H9 (cell line): ENCODE measurements around the gene DTX2. TPM values are rescaled to one million over a fixed set of nuclear protein-coding genes. Genes with fewer than 3 reads are reported as not detected.
"Not testable (repeated sequence)": the region's sequence is repeated elsewhere in the genome, so short reads cannot be mapped to it uniquely, and the experiment has no call there.

Experiments
- DNase-seq: peaks from one replicate; pipeline ENCODE4 v3.0.0-alpha.2; 2017
- H2AFZ ChIP-seq: one replicate; pipeline ENCODE4 v1.6.1; 2013; ENCODE audit warnings: mild to moderate bottlenecking, low read length, control low read depth, moderate library complexity
- H2AK5ac ChIP-seq: 2 replicates; pipeline ENCODE4 v1.6.1; 2013; ENCODE audit warnings: low read length, control low read depth, mixed read lengths; ENCODE audit not compliant: insufficient read length
- H2BK120ac ChIP-seq: one replicate; pipeline ENCODE4 v1.6.1; 2013; ENCODE audit warnings: low read depth, mild to moderate bottlenecking, low read length, control low read depth, inconsistent platforms; ENCODE audit not compliant: poor library complexity, severe bottlenecking
- H2BK12ac ChIP-seq: 2 replicates; pipeline ENCODE4 v1.6.1; 2013; ENCODE audit warnings: low read length, control low read depth, mixed read lengths, low read depth; ENCODE audit not compliant: insufficient read length
- H2BK15ac ChIP-seq: 2 replicates; pipeline ENCODE4 v1.6.1; 2013; ENCODE audit warnings: low read depth, low read length, control low read depth
- H2BK20ac ChIP-seq: one replicate; pipeline ENCODE4 v1.6.1; 2013; ENCODE audit warnings: low read depth, mild to moderate bottlenecking, low read length, control low read depth, inconsistent platforms; ENCODE audit not compliant: poor library complexity, severe bottlenecking
- H2BK5ac ChIP-seq: 2 replicates; pipeline ENCODE4 v1.6.1; 2013; ENCODE audit warnings: low read length, control low read depth, mixed read lengths; ENCODE audit not compliant: insufficient read length
- H3K14ac ChIP-seq: 2 replicates; pipeline ENCODE4 v1.6.1; 2013; ENCODE audit warnings: low read length, control low read depth; ENCODE audit not compliant: insufficient read depth
- H3K18ac ChIP-seq: 2 replicates; pipeline ENCODE4 v1.6.1; 2013; ENCODE audit warnings: low read depth, mild to moderate bottlenecking, mixed read lengths, low read length, control low read depth; ENCODE audit not compliant: insufficient read length
- H3K23ac ChIP-seq: 2 replicates; pipeline ENCODE4 v1.6.1; 2013; ENCODE audit warnings: low read length, control low read depth, mixed read lengths, low read depth; ENCODE audit not compliant: insufficient read length
- H3K23me2 ChIP-seq: 2 replicates; pipeline ENCODE4 v1.6.1; 2013; ENCODE audit warnings: low read depth, mild to moderate bottlenecking, mixed read lengths, low read length, control low read depth; ENCODE audit not compliant: insufficient read length, poor library complexity, severe bottlenecking
- H3K27ac ChIP-seq: 2 replicates; pipeline ENCODE4 v1.5.1; 2013; ENCODE audit warnings: low read length, control low read depth, mixed read lengths, low read depth; ENCODE audit not compliant: insufficient read length
- H3K27me3 ChIP-seq: 2 replicates; pipeline ENCODE4 v1.6.1; 2013; ENCODE audit warnings: low read length, control low read depth, inconsistent platforms; ENCODE audit not compliant: insufficient read depth
- H3K4ac ChIP-seq: 2 replicates; pipeline ENCODE4 v1.6.1; 2013; ENCODE audit warnings: low read depth, mild to moderate bottlenecking, control low read depth, inconsistent platforms, low read length, moderate library complexity
- H3K4me1 ChIP-seq: 2 replicates; pipeline ENCODE4 v1.6.1; 2013; ENCODE audit warnings: low read length, control low read depth, inconsistent platforms; ENCODE audit not compliant: insufficient read depth
- H3K4me2 ChIP-seq: 2 replicates; pipeline ENCODE4 v1.6.1; 2013; ENCODE audit warnings: low read length, control low read depth, mixed read lengths; ENCODE audit not compliant: insufficient read length, insufficient read depth
- H3K56ac ChIP-seq: 2 replicates; pipeline ENCODE4 v1.6.1; 2013; ENCODE audit warnings: low read depth, mild to moderate bottlenecking, mixed read lengths, low read length, control low read depth; ENCODE audit not compliant: insufficient read length
- H3K79me1 ChIP-seq: 2 replicates; pipeline ENCODE4 v1.6.1; 2013; ENCODE audit warnings: low read depth, mild to moderate bottlenecking, moderate library complexity, low read length, control low read depth, inconsistent platforms; ENCODE audit not compliant: insufficient read depth, poor library complexity, severe bottlenecking
- H3K79me2 ChIP-seq: 2 replicates; pipeline ENCODE4 v1.6.1; 2013; ENCODE audit warnings: low read length, control low read depth, inconsistent platforms; ENCODE audit not compliant: insufficient read depth
- H3K9ac ChIP-seq: 2 replicates; pipeline ENCODE4 v1.6.1; 2013; ENCODE audit warnings: low read length, control low read depth, mixed read lengths; ENCODE audit not compliant: insufficient read length; ENCODE audit errors: extremely low read depth
- H3K9me3 ChIP-seq: one replicate; pipeline ENCODE4 v1.6.1; 2013; ENCODE audit warnings: low read depth, low read length, inconsistent platforms; ENCODE audit not compliant: control insufficient read depth
- H3T11ph ChIP-seq: one replicate; pipeline ENCODE4 v1.6.1; 2013; ENCODE audit warnings: mild to moderate bottlenecking, low read length, control low read depth, inconsistent platforms
- H4K20me1 ChIP-seq: one replicate; pipeline ENCODE4 v1.6.1; 2013; ENCODE audit not compliant: control insufficient read depth, insufficient read length, insufficient read depth
- H4K5ac ChIP-seq: 2 replicates; pipeline ENCODE4 v1.6.1; 2013; ENCODE audit warnings: low read depth, mild to moderate bottlenecking, mixed read lengths, low read length, control low read depth; ENCODE audit not compliant: insufficient read length
- H4K8ac ChIP-seq: replicated peaks from 2 replicates; pipeline ENCODE4 v1.6.1; 2013; ENCODE audit warnings: low read length, control low read depth, mixed read lengths, low read depth; ENCODE audit not compliant: insufficient read length
- H4K91ac ChIP-seq: 2 replicates; pipeline ENCODE4 v1.6.1; 2013; ENCODE audit warnings: low read depth, mild to moderate bottlenecking, moderate library complexity, mixed read lengths, low read length, control low read depth; ENCODE audit not compliant: insufficient read length
- H3K27ac Mint-ChIP-seq, 3 experiments: 2 replicates in 2 of 3; 3 replicates in 1 of 3; pipeline ENCODE4 v1.8.0; 2020 to 2021; ENCODE audit warnings: mixed read lengths in 3 of 3, mild to moderate bottlenecking in 1 of 3, moderate library complexity in 1 of 3
- H3K27me3 Mint-ChIP-seq: 2 replicates; pipeline ENCODE4 v1.8.0; 2021; ENCODE audit warnings: low read depth, mild to moderate bottlenecking, moderate library complexity, mixed read lengths
- H3K36me3 Mint-ChIP-seq, 3 experiments: 2 replicates in 2 of 3; 3 replicates in 1 of 3; pipeline ENCODE4 v1.8.0; 2020 to 2021; ENCODE audit warnings: low read depth in 3 of 3, mixed read lengths in 3 of 3; ENCODE audit not compliant: insufficient read depth in 1 of 3
- H3K4me1 Mint-ChIP-seq, 2 experiments: 2 replicates each; pipeline ENCODE4 v1.8.0; 2020; ENCODE audit warnings: mixed read lengths in 2 of 2
- H3K4me3 Mint-ChIP-seq, 2 experiments: 2 replicates in 1 of 2; 3 replicates in 1 of 2; pipeline ENCODE4 v1.8.0; 2020 to 2021; ENCODE audit warnings: mild to moderate bottlenecking in 2 of 2, mixed read lengths in 2 of 2, moderate library complexity in 1 of 2
- H3K9me3 Mint-ChIP-seq, 2 experiments: 2 replicates in 1 of 2; 3 replicates in 1 of 2; pipeline ENCODE4 v1.8.0; 2020; ENCODE audit warnings: mild to moderate bottlenecking in 2 of 2, mixed read lengths in 2 of 2, moderate library complexity in 1 of 2
- WGBS: extraction: QIAGEN DNeasy Blood & Tissue Kit; methylation state at CpG from one replicate; pipeline ENCODE4 v1.1.7; 2013; ENCODE audit warnings: missing lambda C conversion rate, low lambda C conversion rate, mixed read lengths; ENCODE audit not compliant: insufficient read length; ENCODE audit errors: extremely low coverage; 5-methylcytosine and 5-hydroxymethylcytosine counted together
- total RNA-seq: library from RNA; stranded (reverse); gene quantifications from 2 replicates; pipeline ENCODE4 v1.2.1, GENCODE V29; 2021

DTX2 gene
- total RNA-seq, 1 experiment from 2014 or later, result 48.8 TPM

DNA sequence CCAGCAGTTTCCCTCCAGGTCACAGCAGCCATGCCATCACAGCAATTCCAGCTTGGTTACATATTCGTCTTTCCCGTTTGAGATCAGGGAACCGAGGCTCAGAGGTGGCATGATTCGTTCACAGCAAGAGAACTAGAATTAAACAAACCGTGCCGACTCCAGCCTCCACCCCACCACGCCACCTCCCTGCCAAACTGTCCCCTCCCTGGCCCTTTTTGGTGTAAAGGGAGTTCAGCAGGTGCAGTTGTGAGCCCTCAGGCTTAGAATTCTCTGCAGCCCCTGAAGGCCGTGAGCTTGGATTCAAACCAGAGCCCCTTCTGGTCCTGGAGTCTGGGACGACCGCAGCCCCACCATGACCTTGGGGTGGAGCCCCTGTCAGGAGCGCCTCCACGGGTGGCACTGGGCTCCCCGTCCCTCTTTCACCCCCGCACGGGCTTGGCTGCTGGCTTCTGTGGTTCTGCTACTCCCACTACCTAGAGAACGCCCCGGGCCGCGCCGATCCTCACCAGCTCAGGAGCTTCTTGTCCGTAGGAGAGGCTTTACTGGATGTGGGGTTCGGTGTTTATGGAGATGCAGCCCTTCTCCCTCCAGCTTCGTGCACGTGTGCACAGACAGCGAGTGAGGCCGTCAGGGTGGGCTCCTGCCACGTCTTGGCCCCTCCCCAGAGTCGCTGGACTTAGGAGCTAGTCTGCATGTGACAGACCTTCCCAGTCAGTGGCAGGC is 37.9 kb downstream of the DTX2 start:
- H3K27me3 ChIP-seq, H3K27ac Mint-ChIP-seq, H3K14ac ChIP-seq, H3K9me3 ChIP-seq, H2BK120ac ChIP-seq, H3K27ac ChIP-seq, H3K79me2 ChIP-seq, H3K4me2 ChIP-seq, H3K4me3 Mint-ChIP-seq, H3K18ac ChIP-seq, H3K4me1 ChIP-seq, H3K23me2 ChIP-seq, H2BK20ac ChIP-seq, H3K79me1 ChIP-seq, H2BK15ac ChIP-seq, H2BK12ac ChIP-seq, H4K8ac ChIP-seq, H3K9me3 Mint-ChIP-seq, H2AFZ ChIP-seq, H3K9ac ChIP-seq, H3K27me3 Mint-ChIP-seq, H3K4ac ChIP-seq, H3K56ac ChIP-seq, H4K20me1 ChIP-seq, H3T11ph ChIP-seq, H4K5ac ChIP-seq, H3K4me1 Mint-ChIP-seq, H4K91ac ChIP-seq, H2BK5ac ChIP-seq, H3K23ac ChIP-seq, H2AK5ac ChIP-seq: not testable (repeated sequence)
- WGBS, result no CpG with 5 or more reads among the region's 28 CpGs
- DNase-seq, result peak; percentile 14
- peaks cover 0 to 13% (median 0%) of the 10 kb centered on the region in 3 experiments; a peak in 4 of 7 replicates for H3K36me3 Mint-ChIP-seq

GRCh38 chr7:76499924-76500241 is 38.4 kb downstream of the DTX2 start:
- not testable (repeated sequence) for H3K27me3 Mint-ChIP-seq, H3K4me3 Mint-ChIP-seq, H3K9me3 ChIP-seq, H3K23me2 ChIP-seq, H2BK20ac ChIP-seq, H3K4me2 ChIP-seq, H3K27ac Mint-ChIP-seq, H4K8ac ChIP-seq, H4K91ac ChIP-seq, H3K9me3 Mint-ChIP-seq, H3K27me3 ChIP-seq, H3K14ac ChIP-seq, H3K4me1 ChIP-seq, H3K4me1 Mint-ChIP-seq, H2BK5ac ChIP-seq, H3K23ac ChIP-seq, H3K79me1 ChIP-seq, H2AK5ac ChIP-seq, H2BK12ac ChIP-seq, H4K20me1 ChIP-seq, H2AFZ ChIP-seq, H2BK15ac ChIP-seq, H3K79me2 ChIP-seq, H3T11ph ChIP-seq, H3K4ac ChIP-seq, H3K56ac ChIP-seq, DNase-seq, H2BK120ac ChIP-seq, H4K5ac ChIP-seq, H3K9ac ChIP-seq, H3K18ac ChIP-seq, H3K27ac ChIP-seq
- no CpG with 5 or more reads among the region's 19 CpGs for WGBS
- H3K36me3 Mint-ChIP-seq, result peaks cover 0 to 17% (median 0%) of the 10 kb centered on the region in 3 experiments; a peak in 4 of 7 replicates
